ENCODE measurements around the gene JAKMIP2.

DNA sequence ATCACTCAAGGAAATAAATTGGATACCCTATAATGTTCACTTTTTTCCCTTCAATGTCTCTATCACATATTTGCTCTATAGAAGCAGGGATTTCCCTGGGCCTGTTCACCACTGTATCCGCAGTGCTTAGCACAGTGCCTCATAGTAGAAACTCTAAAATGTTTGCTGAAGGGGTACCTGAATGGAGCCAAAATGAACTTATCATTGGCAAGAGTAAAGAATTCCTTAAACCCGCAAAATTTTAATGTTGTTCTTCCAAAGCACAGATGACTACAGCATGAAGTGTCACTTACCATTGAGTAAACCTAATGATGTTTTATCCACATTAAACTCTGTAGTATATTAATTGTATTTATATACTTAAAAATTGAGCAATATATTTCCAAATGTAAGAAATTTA lies 96.1 kb downstream of the JAKMIP2 start:
- TF ChIP-seq RELA (CRISPR knock-in tag; IDR thresholded peaks at IDR 0.05; ENCODE audit: borderline replicate concordance) (no peak), TEAD4 (CRISPR knock-in tag; IDR thresholded peaks at IDR 0.05) (no peak), NFYB (CRISPR knock-in tag; conservative IDR thresholded peaks at IDR 0.05; ENCODE audit: low read depth) (no peak)
- TF ChIP-seq, protein P1, sequence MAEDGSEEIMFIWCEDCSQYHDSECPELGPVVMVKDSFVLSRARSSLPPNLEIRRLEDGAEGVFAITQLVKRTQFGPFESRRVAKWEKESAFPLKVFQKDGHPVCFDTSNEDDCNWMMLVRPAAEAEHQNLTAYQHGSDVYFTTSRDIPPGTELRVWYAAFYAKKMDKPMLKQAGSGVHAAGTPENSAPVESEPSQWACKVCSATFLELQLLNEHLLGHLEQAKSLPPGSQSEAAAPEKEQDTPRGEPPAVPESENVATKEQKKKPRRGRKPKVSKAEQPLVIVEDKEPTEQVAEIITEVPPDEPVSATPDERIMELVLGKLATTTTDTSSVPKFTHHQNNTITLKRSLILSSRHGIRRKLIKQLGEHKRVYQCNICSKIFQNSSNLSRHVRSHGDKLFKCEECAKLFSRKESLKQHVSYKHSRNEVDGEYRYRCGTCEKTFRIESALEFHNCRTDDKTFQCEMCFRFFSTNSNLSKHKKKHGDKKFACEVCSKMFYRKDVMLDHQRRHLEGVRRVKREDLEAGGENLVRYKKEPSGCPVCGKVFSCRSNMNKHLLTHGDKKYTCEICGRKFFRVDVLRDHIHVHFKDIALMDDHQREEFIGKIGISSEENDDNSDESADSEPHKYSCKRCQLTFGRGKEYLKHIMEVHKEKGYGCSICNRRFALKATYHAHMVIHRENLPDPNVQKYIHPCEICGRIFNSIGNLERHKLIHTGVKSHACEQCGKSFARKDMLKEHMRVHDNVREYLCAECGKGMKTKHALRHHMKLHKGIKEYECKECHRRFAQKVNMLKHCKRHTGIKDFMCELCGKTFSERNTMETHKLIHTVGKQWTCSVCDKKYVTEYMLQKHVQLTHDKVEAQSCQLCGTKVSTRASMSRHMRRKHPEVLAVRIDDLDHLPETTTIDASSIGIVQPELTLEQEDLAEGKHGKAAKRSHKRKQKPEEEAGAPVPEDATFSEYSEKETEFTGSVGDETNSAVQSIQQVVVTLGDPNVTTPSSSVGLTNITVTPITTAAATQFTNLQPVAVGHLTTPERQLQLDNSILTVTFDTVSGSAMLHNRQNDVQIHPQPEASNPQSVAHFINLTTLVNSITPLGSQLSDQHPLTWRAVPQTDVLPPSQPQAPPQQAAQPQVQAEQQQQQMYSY (CRISPR knock-in tag; IDR thresholded peaks at IDR 0.05): no peak
- TF ChIP-seq, protein P2, sequence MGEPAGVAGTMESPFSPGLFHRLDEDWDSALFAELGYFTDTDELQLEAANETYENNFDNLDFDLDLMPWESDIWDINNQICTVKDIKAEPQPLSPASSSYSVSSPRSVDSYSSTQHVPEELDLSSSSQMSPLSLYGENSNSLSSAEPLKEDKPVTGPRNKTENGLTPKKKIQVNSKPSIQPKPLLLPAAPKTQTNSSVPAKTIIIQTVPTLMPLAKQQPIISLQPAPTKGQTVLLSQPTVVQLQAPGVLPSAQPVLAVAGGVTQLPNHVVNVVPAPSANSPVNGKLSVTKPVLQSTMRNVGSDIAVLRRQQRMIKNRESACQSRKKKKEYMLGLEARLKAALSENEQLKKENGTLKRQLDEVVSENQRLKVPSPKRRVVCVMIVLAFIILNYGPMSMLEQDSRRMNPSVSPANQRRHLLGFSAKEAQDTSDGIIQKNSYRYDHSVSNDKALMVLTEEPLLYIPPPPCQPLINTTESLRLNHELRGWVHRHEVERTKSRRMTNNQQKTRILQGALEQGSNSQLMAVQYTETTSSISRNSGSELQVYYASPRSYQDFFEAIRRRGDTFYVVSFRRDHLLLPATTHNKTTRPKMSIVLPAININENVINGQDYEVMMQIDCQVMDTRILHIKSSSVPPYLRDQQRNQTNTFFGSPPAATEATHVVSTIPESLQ (CRISPR knock-in tag; IDR thresholded peaks at IDR 0.05): no peak
